ENCODE measurements around the gene UBE2J2. TPM values are rescaled to one million over a fixed set of nuclear protein-coding genes. Genes with fewer than 3 reads are reported as not detected.
A peak's percentile ranks its signal among the peaks of the same experiment; 100 is the strongest.

Gene UBE2J2
- total RNA-seq, 1 donor from 2014 or later, result 49.3 TPM

- no peak for DNase-seq (ENCODE audit: low read depth)
- H3K4me3 ChIP-seq (ENCODE audit: low read depth, low read length), result no peak overlapping the region
- TF ChIP-seq CTCF (conservative IDR thresholded peaks at IDR 0.05; ENCODE audit: low read depth, low read length), result peak; percentile 60
These were observed 16.6 kb upstream of the UBE2J2 start for GRCh38 chr1:1290238-1290731.

GRCh38 chr1:1287288-1288110 lies 13.8 kb upstream of the UBE2J2 start:
- TF ChIP-seq CTCF (conservative IDR thresholded peaks at IDR 0.05; ENCODE audit: low read depth, low read length), result no peak
- no peak for DNase-seq (ENCODE audit: low read depth)
- no peak overlapping the region for H3K4me3 ChIP-seq (ENCODE audit: low read depth, low read length)

- TF ChIP-seq CTCF (conservative IDR thresholded peaks at IDR 0.05; ENCODE audit: low read depth, low read length), result no peak
- no peak overlapping the region for H3K4me3 ChIP-seq (ENCODE audit: low read depth, low read length)
- DNase-seq (ENCODE audit: low read depth), result no peak
These were observed 12.9 kb upstream of the UBE2J2 start for GRCh38 chr1:1286313-1287261.

GRCh38 chr1:1285611-1286311 lies 12.1 kb upstream of the UBE2J2 start:
- no peak for TF ChIP-seq CTCF (conservative IDR thresholded peaks at IDR 0.05; ENCODE audit: low read depth, low read length)
- no peak overlapping the region for H3K4me3 ChIP-seq (ENCODE audit: low read depth, low read length)
- DNase-seq (ENCODE audit: low read depth), result no peak

GRCh38 chr1:1285102-1285571 lies 11.5 kb upstream of the UBE2J2 start:
- DNase-seq (ENCODE audit: low read depth), result no peak
- TF ChIP-seq CTCF (conservative IDR thresholded peaks at IDR 0.05; ENCODE audit: low read depth, low read length), result no peak
- H3K4me3 ChIP-seq (ENCODE audit: low read depth, low read length), result no peak overlapping the region
